ENCODE measurements around the gene CMTM5.

CMTM5 gene

DNA sequence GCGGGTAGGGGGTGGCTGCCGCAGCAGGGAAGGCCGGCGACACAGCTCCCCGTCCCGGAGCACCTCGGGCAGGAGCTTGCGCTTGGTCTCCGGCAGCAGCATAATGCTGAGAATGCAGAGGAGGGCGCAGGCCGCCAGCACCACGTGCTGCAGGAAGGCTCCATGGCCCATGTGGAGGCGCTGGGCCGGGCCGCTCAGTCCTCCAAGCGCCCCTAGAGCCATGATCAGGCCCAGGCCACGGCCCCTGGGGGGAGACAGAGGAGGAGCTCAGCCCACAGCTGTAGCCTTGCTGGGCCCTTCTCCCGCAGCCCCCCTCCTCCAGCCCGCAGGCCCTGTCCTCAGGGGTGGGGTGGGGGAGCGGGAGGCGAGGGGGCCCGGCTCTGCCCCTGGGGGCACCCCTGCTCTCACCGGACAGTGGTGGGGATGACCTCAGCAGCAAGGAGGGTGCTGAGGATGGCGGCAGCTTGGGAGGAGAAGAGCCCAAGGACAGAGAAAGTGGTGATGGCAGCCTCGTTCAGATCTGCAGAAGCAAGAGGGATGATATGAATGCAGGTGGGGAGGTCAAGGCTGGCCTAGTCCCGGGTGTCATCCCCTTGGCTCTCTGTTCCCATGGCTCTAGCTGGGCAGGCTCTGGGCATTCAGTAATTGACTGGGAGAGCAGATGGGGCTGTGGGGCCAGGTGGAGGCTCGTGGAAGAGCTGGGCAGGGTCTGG is 30.0 kb upstream of the CMTM5 start:
- DNase-seq (ENCODE audit: low read depth): no peak
- TF ChIP-seq, protein P1, sequence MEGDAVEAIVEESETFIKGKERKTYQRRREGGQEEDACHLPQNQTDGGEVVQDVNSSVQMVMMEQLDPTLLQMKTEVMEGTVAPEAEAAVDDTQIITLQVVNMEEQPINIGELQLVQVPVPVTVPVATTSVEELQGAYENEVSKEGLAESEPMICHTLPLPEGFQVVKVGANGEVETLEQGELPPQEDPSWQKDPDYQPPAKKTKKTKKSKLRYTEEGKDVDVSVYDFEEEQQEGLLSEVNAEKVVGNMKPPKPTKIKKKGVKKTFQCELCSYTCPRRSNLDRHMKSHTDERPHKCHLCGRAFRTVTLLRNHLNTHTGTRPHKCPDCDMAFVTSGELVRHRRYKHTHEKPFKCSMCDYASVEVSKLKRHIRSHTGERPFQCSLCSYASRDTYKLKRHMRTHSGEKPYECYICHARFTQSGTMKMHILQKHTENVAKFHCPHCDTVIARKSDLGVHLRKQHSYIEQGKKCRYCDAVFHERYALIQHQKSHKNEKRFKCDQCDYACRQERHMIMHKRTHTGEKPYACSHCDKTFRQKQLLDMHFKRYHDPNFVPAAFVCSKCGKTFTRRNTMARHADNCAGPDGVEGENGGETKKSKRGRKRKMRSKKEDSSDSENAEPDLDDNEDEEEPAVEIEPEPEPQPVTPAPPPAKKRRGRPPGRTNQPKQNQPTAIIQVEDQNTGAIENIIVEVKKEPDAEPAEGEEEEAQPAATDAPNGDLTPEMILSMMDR (conservative IDR thresholded peaks at IDR 0.05; ENCODE audit: low read length): no peak
- H3K4me3 ChIP-seq (ENCODE audit: low read length): no peak overlapping the region

DNA sequence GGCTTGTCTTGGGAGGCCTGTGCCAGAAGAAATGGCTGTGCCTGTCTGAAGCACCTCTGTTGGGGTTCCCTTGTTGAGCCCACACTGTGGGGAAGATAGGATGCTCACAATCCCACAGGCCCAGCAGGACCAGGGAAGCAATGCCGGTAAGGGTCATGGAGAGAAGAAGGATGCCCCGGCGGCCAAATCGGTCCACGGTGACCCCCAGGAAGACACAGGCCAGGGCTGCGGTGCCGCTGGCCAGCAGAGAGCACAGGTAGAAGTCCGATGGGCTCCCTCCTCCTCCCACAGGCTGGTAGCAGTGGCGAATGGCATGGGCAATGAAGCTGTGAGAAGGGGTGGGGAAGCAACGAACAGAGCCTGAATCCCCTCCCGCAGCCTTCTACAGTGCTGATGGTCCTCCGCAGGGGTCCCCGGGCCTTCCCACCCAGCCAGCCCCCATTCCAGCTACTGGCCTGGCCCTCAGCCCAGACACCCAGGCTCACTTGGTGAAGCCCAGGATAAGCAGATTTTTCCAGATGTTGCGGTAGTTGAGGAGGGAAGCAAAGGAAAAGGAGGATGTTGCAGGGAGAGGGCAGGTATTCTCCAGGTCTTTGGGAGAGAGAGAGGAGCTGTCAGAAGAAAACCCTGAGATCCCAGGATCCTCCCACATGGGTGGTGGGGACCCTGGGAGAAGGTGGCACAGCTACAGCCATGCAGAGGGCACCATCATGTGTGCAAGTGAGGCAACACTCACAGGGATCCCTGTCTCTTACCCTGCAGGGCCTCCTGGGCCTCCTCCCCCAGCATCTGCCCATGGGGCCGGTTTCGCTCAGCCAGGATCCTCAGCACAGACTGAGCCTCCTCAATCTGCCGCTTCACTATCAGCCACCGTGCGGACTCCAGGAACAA is 29.2 kb upstream of the CMTM5 start:
- H3K4me3 ChIP-seq (ENCODE audit: low read length): no peak overlapping the region
- DNase-seq (ENCODE audit: low read depth): no peak
- TF ChIP-seq, protein P1 (conservative IDR thresholded peaks at IDR 0.05; ENCODE audit: low read length): no peak

DNA sequence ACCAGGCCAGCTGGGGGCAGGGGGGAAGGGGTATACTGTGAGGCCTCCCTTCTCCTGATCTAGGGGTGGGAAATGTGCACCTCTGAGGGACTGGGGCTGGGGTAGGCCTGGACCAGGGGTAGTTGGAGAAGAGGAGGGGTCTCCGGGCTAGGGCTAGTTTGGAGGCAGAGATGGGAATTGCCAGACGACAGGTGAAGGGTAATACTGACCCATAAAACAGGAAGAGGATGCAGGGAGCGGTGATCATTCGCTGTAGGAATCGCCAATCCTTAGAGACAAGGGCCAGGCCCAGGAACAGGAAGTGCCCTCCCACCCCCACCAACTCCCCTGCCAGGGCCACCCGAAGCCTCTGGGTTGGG is 28.6 kb upstream of the CMTM5 start:
- DNase-seq (ENCODE audit: low read depth): no peak
- TF ChIP-seq, protein P1 (conservative IDR thresholded peaks at IDR 0.05; ENCODE audit: low read length): no peak
- H3K4me3 ChIP-seq (ENCODE audit: low read length): no peak overlapping the region

DNA sequence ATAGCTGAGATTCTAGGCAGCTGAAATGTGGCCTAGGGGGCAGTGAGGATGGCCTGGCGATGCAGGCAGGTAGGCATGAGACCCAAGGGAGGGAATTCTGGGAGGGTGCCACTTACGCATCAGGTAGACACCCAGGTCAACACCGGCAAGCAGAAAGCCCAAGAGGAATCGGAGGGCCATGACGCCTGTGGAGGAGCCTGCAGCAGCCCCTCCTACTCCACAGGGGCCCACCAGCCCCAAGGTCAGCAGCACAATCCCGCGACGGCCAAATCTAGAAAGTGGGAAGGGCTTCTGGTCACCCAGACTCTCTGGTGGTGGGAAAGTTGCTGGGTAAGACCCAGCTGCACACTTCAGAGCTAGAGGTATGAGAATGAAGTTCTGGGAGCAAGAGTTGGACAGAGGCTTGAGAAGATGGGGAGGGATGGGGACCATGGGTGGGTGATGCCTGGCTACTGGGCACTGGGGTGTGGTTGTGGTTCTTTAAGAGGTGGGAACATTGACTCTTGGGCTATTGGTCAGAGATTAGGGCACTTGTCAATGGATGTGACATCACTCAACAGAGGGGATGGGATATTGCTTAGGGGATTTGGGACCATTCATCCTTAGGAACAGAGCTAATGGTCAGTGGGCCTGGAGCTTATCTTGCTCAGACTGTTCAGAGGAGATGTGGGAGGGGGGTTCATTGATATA is 27.5 kb upstream of the CMTM5 start:
- no peak overlapping the region for H3K4me3 ChIP-seq (ENCODE audit: low read length)
- no peak for DNase-seq (ENCODE audit: low read depth)
- TF ChIP-seq, protein P1 (conservative IDR thresholded peaks at IDR 0.05; ENCODE audit: low read length): no peak

DNA sequence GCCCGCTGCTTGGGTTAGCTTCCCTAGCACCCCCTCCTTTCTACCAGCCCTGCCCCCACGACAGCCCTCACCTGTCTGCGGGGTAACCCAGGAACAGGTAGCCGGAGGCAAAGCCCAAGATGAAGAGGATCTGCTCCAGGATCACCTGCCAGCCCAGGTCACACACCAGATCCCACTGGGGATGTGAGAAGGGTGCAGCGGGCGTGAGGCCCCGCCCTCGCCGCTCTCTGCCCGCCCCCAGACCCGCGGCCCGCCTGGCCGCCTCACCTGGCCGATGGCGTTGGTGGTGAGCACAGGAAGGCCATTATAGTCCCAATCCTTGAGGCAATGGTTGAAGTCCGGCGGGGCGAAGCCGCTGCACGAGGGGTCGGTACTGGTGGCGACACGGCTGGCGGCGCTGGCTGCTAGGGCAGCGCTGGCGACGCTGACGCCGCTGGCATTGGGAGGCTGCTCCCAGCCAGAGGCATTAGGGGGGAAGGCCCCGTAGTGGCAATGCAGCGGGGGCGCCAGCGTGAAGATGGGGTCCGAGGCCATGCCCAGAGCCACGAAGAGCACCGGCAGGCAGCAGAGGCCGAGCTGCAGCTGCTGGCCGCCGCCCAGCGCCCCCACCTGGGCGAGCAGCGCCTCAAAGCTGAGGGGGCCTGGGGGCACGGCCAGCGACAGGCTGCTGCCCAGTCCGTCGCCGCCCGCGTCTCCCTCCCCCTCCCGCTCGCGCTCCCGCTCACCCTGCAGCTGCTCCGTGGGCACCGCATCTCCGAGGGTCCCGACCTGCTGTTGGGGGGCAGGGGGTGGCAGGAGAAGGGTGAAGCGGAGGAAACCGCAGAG is 25.0 kb upstream of the CMTM5 start:
- TF ChIP-seq, protein P1 (conservative IDR thresholded peaks at IDR 0.05; ENCODE audit: low read length): no peak
- H3K4me3 ChIP-seq (ENCODE audit: low read length): peak overlapping the region; percentile 75
- DNase-seq (ENCODE audit: low read depth): no peak

DNA sequence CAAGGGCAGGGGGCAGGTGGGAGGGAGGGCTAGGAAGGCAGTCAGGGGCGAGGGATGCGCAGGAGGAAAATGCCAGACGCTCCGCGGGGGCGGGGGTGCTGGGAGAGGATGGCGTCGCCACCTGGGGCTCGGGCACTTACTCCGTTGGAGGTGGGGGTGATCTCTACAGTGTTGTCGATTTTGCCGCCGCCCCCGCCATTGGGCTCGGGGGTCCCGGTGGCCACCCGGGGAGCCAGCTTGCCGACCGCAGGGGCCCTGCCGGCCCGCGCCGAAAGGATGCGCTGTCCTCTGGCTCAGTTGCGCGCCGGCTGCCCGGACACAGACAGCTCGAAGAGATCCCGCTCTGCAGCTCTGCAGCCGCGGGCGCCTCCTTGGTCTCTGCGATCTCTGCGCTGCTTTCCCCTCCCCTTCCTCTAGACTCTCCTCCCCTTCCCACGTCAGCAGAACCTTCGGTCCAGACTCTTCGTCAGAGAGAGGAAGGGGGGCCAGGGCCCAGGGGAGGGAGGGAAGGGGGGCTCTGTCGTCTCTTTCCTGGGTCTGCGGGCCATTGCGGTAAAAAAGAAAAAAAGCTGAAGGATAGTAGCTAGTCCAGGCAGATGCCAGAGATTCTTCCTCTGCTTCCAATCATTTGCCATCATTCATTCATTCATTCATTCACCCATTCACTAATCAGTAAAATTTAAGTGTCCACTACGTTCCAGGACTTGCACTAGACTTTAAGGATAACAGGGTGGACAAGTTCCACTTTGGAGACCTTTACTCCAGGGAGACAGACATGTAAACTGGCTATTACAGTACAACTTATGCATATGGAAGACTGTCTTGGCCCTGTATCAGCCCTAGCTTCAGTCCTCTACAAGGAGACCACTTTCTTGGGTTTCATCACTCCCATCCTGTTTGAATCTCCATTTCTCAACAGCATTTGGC is 24.1 kb upstream of the CMTM5 start, which contains the start of gene SLC22A17:
Gene SLC22A17, minus strand, starts transcription at position 382 of the 927 bp plus-strand sequence.
- DNase-seq (ENCODE audit: low read depth): peak; percentile 82
- TF ChIP-seq, protein P1 (conservative IDR thresholded peaks at IDR 0.05; ENCODE audit: low read length): peak; percentile 18; the same call in 1 of the 2 replicates
- H3K4me3 ChIP-seq (ENCODE audit: low read length): peak within 1 kb of the TSS; percentile 75

Measured in AG10803 (cell line).